ENCODE results near the gene HIVEP2.

HIVEP2 gene

GRCh38 chr6:142833054-142833453 is 111.9 kb downstream of the HIVEP2 start:
- TF ChIP-seq CTCF (IDR thresholded peaks at IDR 0.05; ENCODE audit: insufficient read depth, low read depth, low read length, missing control alignments), result no peak

DNA sequence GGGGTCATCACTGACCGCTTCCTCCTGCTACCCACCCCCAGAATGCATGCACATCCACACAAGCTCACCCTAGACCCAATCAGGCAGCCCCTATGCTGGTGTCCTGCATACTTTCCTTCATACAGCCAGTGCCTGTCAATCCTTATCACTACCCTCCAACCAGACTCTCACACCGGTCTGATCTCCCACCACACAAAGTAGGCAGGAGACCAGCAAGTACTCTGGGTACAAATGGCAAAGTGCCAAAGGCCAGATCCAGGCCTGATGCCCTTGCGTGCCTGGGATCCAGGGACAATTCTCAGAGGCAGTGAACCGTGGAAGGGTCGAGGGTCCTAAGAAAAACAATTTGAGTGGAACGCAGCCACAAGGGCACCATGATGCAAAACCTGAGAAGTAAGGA is 114.2 kb downstream of the HIVEP2 start:
- H3K4me3 ChIP-seq (ENCODE audit: low read length), result no peak overlapping the region
- TF ChIP-seq CTCF (IDR thresholded peaks at IDR 0.05; ENCODE audit: insufficient read depth, low read depth, low read length, missing control alignments), result no peak
- DNase-seq (ENCODE audit: low read depth), result no peak

More at GRCh38 chr6:142833054-142833453, 111.9 kb downstream of the HIVEP2 start:
- peak; percentile 95 for DNase-seq (ENCODE audit: low read depth)
- H3K4me3 ChIP-seq (ENCODE audit: low read length), result no peak overlapping the region

- H3K4me3 ChIP-seq (ENCODE audit: low read length), result no peak overlapping the region
- TF ChIP-seq CTCF (IDR thresholded peaks at IDR 0.05; ENCODE audit: insufficient read depth, low read depth, low read length, missing control alignments), result no peak
- no peak for DNase-seq (ENCODE audit: low read depth)
Observed at GRCh38 chr6:142830116-142830710, 114.8 kb downstream of the HIVEP2 start.

GRCh38 chr6:142829556-142829955 is 115.4 kb downstream of the HIVEP2 start:
- no peak for DNase-seq (ENCODE audit: low read depth)
- no peak for TF ChIP-seq CTCF (IDR thresholded peaks at IDR 0.05; ENCODE audit: insufficient read depth, low read depth, low read length, missing control alignments)
- H3K4me3 ChIP-seq (ENCODE audit: low read length), result no peak overlapping the region

DNA sequence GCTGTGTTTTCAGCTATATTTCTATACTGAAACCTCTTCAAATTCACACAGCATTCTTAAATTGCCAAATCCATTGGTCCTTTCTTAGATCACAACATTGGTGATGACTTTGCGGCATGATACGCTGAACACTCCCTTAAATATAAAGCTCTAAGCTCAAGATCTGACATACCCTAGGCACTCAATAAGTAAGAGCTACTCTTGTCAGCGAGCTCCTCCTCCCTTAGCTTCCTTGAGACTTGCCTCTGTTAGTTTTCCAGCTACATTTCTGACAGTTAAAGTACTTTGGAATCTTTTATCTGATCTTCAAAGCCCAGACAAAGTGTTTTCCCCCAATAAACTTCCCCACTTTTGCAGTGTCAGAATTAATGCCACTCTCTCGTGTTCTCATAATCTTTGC is 117.0 kb downstream of the HIVEP2 start:
- no peak overlapping the region for H3K4me3 ChIP-seq (ENCODE audit: low read length)
- DNase-seq (ENCODE audit: low read depth), result no peak

GRCh38 chr6:142827369-142827768 is 117.6 kb downstream of the HIVEP2 start:
- peak; percentile 49 for DNase-seq (ENCODE audit: low read depth)
- no peak for TF ChIP-seq CTCF (IDR thresholded peaks at IDR 0.05; ENCODE audit: insufficient read depth, low read depth, low read length, missing control alignments)
- H3K4me3 ChIP-seq (ENCODE audit: low read length), result no peak overlapping the region

More for the DNA sequence above, 117.0 kb downstream of the HIVEP2 start:
- no peak for TF ChIP-seq CTCF (IDR thresholded peaks at IDR 0.05; ENCODE audit: insufficient read depth, low read depth, low read length, missing control alignments)

GRCh38 chr6:142825760-142826159 is 119.2 kb downstream of the HIVEP2 start:
- no peak for TF ChIP-seq CTCF (IDR thresholded peaks at IDR 0.05; ENCODE audit: insufficient read depth, low read depth, low read length, missing control alignments)
- DNase-seq (ENCODE audit: low read depth), result no peak
- no peak overlapping the region for H3K4me3 ChIP-seq (ENCODE audit: low read length)
